ENCODE data around the gene SHOC1.
"Not testable (repeated sequence)": the region's sequence is repeated elsewhere in the genome, so short reads cannot be mapped to it uniquely, and the experiment has no call there.

The SHOC1 gene

GRCh38 chr9:111794835-111795556 lies at the start of gene SHOC1:
Gene SHOC1, minus strand, starts transcription at chr9:111794937. Its CDS starts 3,519 bp downstream, at chr9:111791418.
- DNase-seq: no peak

GRCh38 chr9:111843971-111844370 lies 49.2 kb upstream of the SHOC1 start:
- DNase-seq: no peak

GRCh38 chr9:111842313-111842712 lies 47.6 kb upstream of the SHOC1 start:
- no peak for DNase-seq

GRCh38 chr9:111840442-111840841 lies 45.7 kb upstream of the SHOC1 start:
- no peak for DNase-seq

- no peak for DNase-seq
Observed at GRCh38 chr9:111839987-111840386, 45.2 kb upstream of the SHOC1 start.

- no peak for DNase-seq
Observed at GRCh38 chr9:111839387-111839786, 44.6 kb upstream of the SHOC1 start.

GRCh38 chr9:111838439-111838838 lies 43.7 kb upstream of the SHOC1 start:
- DNase-seq: no peak

GRCh38 chr9:111836311-111836710 lies 41.6 kb upstream of the SHOC1 start:
- no peak for DNase-seq

GRCh38 chr9:111833941-111834340 lies 39.2 kb upstream of the SHOC1 start:
- DNase-seq: no peak

GRCh38 chr9:111832449-111832848 lies 37.7 kb upstream of the SHOC1 start:
- no peak for DNase-seq

- DNase-seq: no peak
Observed at GRCh38 chr9:111831371-111832108, 36.8 kb upstream of the SHOC1 start.

- DNase-seq: no peak
Observed at GRCh38 chr9:111828193-111828592, 33.5 kb upstream of the SHOC1 start.

- DNase-seq: no peak
Observed at GRCh38 chr9:111825468-111826145, 30.9 kb upstream of the SHOC1 start.

GRCh38 chr9:111821006-111821528 lies 26.3 kb upstream of the SHOC1 start:
- DNase-seq: no peak

- no peak for DNase-seq
Observed at GRCh38 chr9:111819360-111819759, 24.6 kb upstream of the SHOC1 start.

GRCh38 chr9:111815285-111816070 lies 20.7 kb upstream of the SHOC1 start:
- DNase-seq: no peak

- DNase-seq: no peak
Observed at GRCh38 chr9:111812337-111812736, 17.6 kb upstream of the SHOC1 start.

- DNase-seq: no peak
Observed at GRCh38 chr9:111810908-111811307, 16.2 kb upstream of the SHOC1 start.

GRCh38 chr9:111810415-111810814 lies 15.7 kb upstream of the SHOC1 start:
- DNase-seq: not testable (repeated sequence)

GRCh38 chr9:111807197-111807596 lies 12.5 kb upstream of the SHOC1 start:
- DNase-seq: no peak

GRCh38 chr9:111806259-111806658 lies 11.5 kb upstream of the SHOC1 start:
- no peak for DNase-seq

- DNase-seq: no peak
Observed at GRCh38 chr9:111805830-111806241, 11.1 kb upstream of the SHOC1 start.

GRCh38 chr9:111805262-111805661 lies 10.5 kb upstream of the SHOC1 start:
- DNase-seq: no peak
